ENCODE measurements around the gene PDE2A.

The PDE2A gene

GRCh38 chr11:72705442-72706365 lies 31.5 kb upstream of the PDE2A start:
- no peak for DNase-seq (ENCODE audit: low read depth, low spot score)

GRCh38 chr11:72704783-72705265 lies 30.6 kb upstream of the PDE2A start:
- no peak for DNase-seq (ENCODE audit: low read depth, low spot score)

More at GRCh38 chr11:72705442-72706365, 31.5 kb upstream of the PDE2A start:
- H3K4me3 ChIP-seq (ENCODE audit: low read length) = no peak overlapping the region

GRCh38 chr11:72704028-72704782 lies 30.0 kb upstream of the PDE2A start:
- no peak overlapping the region for H3K4me3 ChIP-seq (ENCODE audit: low read length)

More at GRCh38 chr11:72704783-72705265, 30.6 kb upstream of the PDE2A start:
- no peak overlapping the region for H3K4me3 ChIP-seq (ENCODE audit: low read length)

GRCh38 chr11:72703267-72704008 lies 29.2 kb upstream of the PDE2A start:
- no peak for DNase-seq (ENCODE audit: low read depth, low spot score)
- H3K4me3 ChIP-seq (ENCODE audit: low read length) = no peak overlapping the region

More at GRCh38 chr11:72704028-72704782, 30.0 kb upstream of the PDE2A start:
- no peak for DNase-seq (ENCODE audit: low read depth, low spot score)

GRCh38 chr11:72702577-72703241 lies 28.5 kb upstream of the PDE2A start:
- H3K4me3 ChIP-seq (ENCODE audit: low read length) = no peak overlapping the region
- DNase-seq (ENCODE audit: low read depth, low spot score) = no peak

DNA sequence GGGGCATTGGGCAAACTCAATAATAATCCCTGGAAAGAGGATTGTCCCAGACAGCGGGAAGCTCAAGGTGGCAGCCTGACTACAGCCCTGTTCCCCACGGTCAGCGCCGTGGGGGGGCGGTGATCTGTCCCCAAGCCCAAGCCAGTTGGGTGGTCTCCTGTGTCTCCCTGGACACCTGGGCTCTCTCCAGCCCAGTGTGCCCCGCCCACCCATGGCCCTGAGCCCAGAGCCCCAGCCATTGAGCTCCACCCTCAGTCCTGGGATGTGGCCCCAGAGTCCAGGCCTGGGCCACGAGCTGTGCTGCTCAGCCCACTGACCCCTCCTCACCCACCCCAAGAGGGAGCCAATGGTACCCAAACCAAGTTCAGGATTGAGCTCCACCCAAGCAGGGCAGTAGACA lies 27.9 kb upstream of the PDE2A start:
- DNase-seq (ENCODE audit: low read depth, low spot score) = no peak
- no peak overlapping the region for H3K4me3 ChIP-seq (ENCODE audit: low read length)

DNA sequence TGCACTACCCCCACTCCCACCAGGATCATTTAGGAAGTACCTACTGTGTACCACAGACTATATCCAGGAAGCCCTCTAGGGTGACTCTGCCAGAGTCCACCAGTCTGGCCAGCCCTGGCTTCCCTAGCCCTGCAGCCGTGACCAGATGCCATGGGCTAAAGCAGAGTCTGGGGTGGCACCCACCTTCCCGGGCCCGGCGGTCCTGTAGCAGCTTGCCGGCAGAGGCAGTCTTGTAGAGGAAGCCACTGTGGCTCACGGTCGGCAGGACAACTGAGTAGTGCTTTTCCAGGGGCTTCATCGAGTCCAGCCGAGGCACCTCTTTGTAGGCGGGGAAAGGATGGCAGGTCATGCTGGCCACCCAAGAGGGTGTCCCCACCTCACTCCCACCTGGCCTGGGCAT lies 27.2 kb upstream of the PDE2A start:
- no peak for DNase-seq (ENCODE audit: low read depth, low spot score)
- no peak overlapping the region for H3K4me3 ChIP-seq (ENCODE audit: low read length)

DNA sequence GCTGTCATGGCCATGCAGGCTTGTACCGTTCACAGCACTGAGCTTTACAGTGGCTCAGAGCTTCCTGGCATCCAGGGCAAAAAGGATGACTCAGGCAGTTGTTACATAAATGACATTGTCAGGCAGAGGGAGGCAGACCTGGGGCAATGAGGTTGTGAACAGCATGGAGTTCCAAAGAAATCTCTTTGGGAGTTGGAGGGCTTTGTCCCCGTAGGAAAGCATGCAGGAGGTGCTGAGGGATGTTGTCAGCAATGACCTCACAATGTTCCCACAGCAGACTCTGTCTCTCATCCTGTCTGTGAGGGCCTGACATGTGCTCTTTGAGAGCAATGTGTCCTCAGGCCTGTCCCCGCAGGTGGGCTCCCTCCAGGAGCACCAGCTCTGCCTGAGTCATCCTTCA lies 25.9 kb upstream of the PDE2A start:
- no peak for DNase-seq (ENCODE audit: low read depth, low spot score)
- H3K4me3 ChIP-seq (ENCODE audit: low read length) = no peak overlapping the region

DNA sequence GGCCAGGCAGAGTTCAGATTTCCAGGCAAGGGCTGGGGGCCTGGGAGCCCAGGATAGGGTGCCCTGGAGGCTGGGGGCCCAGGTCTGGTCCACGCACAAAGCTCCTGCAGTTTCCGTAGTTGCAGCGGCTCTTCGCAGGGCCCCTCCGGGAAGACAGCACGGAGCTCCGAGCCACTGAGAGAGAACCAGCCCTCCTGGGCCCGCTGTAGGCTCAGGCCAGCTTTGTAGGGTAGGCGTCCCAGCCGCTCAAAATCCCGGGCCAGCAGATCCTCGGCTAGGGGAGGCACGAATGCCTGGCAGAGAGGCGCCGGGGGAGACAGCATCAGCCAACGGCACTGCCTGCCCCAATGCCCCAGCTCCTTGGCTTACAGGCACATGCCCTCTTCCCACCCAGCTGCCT lies 23.6 kb upstream of the PDE2A start:
- no peak for DNase-seq (ENCODE audit: low read depth, low spot score)
- H3K4me3 ChIP-seq (ENCODE audit: low read length) = no peak overlapping the region

DNA sequence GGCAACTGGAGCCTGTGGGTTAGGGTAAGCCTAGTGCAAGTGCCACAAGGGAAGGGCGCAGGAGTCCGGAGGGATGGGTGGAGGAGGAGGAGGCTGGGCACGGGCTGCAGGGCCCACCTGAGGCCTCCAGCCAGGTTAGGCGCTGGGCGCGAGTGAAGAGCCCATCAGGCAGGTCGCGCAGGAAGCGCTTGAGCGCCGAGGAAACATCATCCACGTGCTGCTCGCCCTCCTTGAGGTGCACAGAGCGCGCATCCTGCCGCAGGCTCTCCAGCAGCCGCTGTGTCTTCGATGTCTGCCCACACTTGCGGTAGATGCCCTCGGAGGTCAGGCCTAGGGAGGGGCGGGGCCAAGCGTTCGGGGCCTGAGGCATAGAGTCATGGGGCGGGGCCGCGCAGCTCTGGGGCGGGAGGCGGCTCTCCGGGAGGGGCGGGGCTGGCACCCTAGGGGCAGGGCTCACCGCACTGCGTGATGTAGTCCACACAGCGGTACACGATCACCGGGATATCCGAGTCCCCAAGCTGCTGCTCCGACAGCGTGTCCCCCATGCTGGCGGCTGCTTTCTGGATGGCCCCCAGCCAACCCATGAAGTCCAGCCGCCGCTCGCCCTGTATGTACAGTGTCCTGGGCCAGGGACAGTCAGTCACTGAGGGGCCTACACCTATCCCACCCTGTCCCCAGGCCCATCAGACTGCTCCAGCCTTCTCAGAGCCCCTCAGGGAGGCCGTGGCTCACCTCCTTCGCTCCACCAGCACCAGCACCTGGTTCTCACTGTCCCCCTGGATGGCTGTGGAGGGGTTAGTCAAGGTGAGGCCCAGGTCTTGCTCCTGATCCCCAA lies 22.9 kb upstream of the PDE2A start:
- no peak for DNase-seq (ENCODE audit: low read depth, low spot score)
- no peak overlapping the region for H3K4me3 ChIP-seq (ENCODE audit: low read length)

DNA sequence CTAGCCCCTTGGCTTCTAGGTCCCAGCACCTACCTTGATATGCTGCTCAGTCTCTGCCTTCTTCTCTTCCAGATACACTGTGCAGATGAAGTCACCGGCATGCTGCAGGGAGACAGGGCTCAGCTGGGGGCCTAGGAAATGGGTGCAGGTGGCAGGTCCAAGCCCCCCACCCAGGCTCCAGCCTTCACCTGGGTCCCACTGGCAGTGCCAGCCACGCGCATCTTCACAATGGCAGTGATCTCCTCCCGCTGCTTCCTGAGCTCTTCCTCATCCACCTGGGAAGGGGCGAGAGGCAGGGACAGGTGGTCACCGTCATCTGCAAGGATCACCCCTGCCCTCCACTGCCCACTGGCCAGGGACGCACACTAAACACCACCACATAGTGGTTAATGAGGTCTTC lies 21.1 kb upstream of the PDE2A start:
- H3K4me3 ChIP-seq (ENCODE audit: low read length) = no peak overlapping the region
- no peak for DNase-seq (ENCODE audit: low read depth, low spot score)

DNA sequence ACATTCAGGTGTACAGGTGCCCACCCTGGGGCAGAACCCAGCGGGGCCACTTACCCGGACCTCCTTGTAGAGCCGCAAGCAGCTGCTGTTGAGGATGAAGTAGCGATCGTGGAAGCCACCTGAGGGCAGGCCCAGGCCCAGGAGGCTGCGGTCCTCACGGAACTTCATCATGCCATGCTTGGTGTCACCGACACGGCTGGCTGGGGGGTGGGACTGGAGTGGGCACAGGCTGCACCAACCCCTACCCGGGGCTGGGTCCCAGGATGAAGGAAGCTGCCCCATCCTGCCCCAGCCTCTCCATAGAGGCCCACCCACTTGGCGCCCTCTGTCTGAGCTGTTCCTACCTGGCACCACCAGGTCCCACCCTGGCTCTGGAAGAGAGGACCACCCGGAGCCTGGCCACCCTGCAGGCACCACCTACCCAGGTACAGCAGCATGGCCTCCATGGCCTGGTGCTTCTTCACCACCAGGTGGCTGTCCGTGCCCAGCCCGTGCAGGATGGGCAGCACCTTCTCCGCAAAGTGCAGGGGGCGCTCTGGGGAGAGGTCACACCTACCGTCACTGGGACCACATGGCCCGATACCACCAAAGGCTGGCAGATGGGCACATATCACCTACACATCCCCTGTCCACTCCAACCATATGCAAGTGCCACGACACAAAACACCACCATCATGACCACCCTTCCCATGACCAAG lies 19.2 kb upstream of the PDE2A start:
- DNase-seq (ENCODE audit: low read depth, low spot score) = no peak
- H3K4me3 ChIP-seq (ENCODE audit: low read length) = no peak overlapping the region

DNA sequence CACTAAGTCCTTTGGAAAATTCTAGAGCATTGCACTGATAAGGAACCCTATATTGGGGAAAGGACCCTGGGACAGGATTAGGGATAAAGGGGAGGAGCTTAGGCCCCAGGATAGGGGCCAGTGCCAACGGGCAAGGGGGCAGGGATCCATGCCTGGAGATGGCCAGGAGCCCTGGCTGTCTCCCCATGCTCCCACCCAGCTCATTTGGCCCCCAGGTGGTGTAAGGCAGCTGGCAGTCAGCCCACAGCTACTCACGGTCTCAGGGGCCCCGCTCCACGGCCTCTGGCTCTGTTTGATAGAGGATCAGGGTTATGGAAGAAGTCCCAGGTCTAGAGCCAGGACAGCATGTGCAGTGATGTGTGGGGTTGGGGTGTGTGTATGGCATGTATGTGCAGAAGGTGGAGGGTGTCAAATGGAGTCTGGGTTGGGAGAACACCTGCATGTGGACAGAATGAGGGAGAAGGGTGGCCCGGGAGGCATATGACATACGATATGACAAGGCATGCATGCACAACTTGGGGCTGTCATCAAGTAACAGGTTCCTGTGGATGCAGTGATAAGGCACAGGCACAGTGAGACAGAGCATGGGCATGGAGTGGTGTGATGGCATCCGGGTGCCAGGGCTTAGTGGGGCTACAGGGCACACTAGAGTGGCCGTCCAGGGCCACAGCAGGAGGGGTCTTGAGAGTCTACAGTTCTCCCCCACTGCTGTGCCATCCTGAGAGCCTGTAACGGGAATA lies 18.4 kb upstream of the PDE2A start:
- H3K4me3 ChIP-seq (ENCODE audit: low read length) = no peak overlapping the region
- DNase-seq (ENCODE audit: low read depth, low spot score) = no peak

GRCh38 chr11:72690166-72690565 lies 15.9 kb upstream of the PDE2A start:
- DNase-seq (ENCODE audit: low read depth, low spot score) = no peak
- H3K4me3 ChIP-seq (ENCODE audit: low read length) = no peak overlapping the region

DNA sequence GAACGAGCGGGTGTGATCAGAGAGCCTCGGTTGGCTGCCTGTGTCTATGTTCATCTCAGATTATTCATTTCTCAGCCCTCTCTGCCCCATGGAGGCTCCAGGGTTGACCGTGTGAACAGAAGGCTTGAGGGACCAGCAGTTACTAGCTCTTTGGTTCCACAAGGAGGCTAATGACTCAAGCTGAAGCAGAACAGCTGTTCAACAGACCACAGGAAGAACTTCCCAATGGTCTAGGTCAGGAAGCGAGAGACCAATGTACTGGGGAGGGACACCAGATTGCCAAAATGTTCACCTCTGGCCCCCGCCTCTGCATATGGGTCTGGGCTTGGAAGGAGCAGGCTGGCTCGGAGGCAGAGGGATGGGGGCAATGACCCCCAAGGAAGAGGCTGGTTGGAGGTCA lies 14.7 kb upstream of the PDE2A start:
- no peak overlapping the region for H3K4me3 ChIP-seq (ENCODE audit: low read length)
- DNase-seq (ENCODE audit: low read depth, low spot score) = no peak

DNA sequence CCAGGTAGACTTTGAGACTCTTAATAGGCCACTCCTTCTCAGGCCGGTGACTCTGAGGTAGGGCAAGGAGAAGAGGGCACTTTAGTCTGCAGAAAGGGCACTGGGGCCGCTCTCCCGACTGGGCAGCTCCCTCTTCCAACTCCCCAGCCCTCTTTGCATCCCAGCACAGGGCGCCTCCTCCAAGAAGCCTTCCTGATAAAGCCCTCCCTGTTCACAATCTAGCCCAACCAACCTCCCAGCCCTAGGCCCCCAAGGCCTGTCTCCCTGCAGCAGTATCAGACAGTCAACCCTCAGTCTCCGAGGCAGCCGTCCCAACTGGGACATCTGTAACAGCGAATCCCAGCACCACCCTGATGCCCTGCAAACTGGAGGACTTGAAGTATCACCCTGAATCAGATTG lies 14.3 kb upstream of the PDE2A start:
- no peak for DNase-seq (ENCODE audit: low read depth, low spot score)

GRCh38 chr11:72687326-72687725 lies 13.1 kb upstream of the PDE2A start:
- DNase-seq (ENCODE audit: low read depth, low spot score) = no peak
- no peak overlapping the region for H3K4me3 ChIP-seq (ENCODE audit: low read length)

More for the DNA sequence above, 14.3 kb upstream of the PDE2A start:
- H3K4me3 ChIP-seq (ENCODE audit: low read length) = no peak overlapping the region
